ENCODE results near the gene HMGB4. TPM values are rescaled to one million over a fixed set of nuclear protein-coding genes. Genes with fewer than 3 reads are reported as not detected.

The HMGB4 gene
- total RNA-seq, 2 experiments from 2014 or later: not detected

- Histone ChIP-seq H3K9me3 (ENCODE audit: control insufficient read depth in 1 of 2, insufficient read depth in 1 of 2, low read length in 2 of 2) (peaks cover 0 to 3% of the 10 kb centered on the region in 2 experiments), H3K4me3 (ENCODE audit: low read length) (no peak overlapping the region), H3K36me3 (ENCODE audit: insufficient read depth, low read length) (no peaks in the 10 kb centered on the region), H3K27ac (ENCODE audit: low read depth in 1 of 2, low read length in 2 of 2) (no peak overlapping the region), H3K27me3 (ENCODE audit: control insufficient read depth in 1 of 2, insufficient read depth in 2 of 2, low read length in 2 of 2) (peaks cover 6 to 7% of the 10 kb centered on the region in 2 experiments), H3K4me1 (ENCODE audit: insufficient read depth, low read length) (no peaks in the 10 kb centered on the region)
- H3K36me3 Mint-ChIP-seq (ENCODE audit: low read depth): no peaks in the 10 kb centered on the region
- ATAC-seq (ENCODE audit: poor library complexity) (no peak), DNase-seq (no peak)
- ChIA-PET POLR2A (no interaction called here), CTCF (no interaction called here)
- peaks cover 52% of the 10 kb centered on the region for H3K27me3 Mint-ChIP-seq
- no peak overlapping the region for H3K4me3 Mint-ChIP-seq
- H3K9me3 Mint-ChIP-seq: no peaks in the 10 kb centered on the region
- TF ChIP-seq CTCF (IDR thresholded peaks at IDR 0.05): no peak
- no peaks in the 10 kb centered on the region for H3K4me1 Mint-ChIP-seq (ENCODE audit: low read depth)
- intact Hi-C loops (cut with DNase I, micrococcal nuclease): no loop called here
- H3K27ac Mint-ChIP-seq: no peak overlapping the region
Observed at GRCh38 chr1:33852711-33853110, 11.2 kb upstream of the HMGB4 start.

- ATAC-seq (ENCODE audit: poor library complexity) (no peak), DNase-seq (no peak)
- H3K27me3 Mint-ChIP-seq: peaks cover 52% of the 10 kb centered on the region
- H3K4me3 Mint-ChIP-seq: no peak overlapping the region
- H3K27ac ChIP-seq (ENCODE audit: low read depth in 1 of 2, low read length in 2 of 2): no peak overlapping the region
- ChIA-PET POLR2A (no interaction called here), CTCF (no interaction called here)
- no peaks in the 10 kb centered on the region for H3K9me3 Mint-ChIP-seq
- intact Hi-C loops (cut with DNase I, micrococcal nuclease): no loop called here
- H3K9me3 ChIP-seq (ENCODE audit: control insufficient read depth in 1 of 2, insufficient read depth in 1 of 2, low read length in 2 of 2): peaks cover 0 to 3% of the 10 kb centered on the region in 2 experiments
- no peaks in the 10 kb centered on the region for H3K4me1 Mint-ChIP-seq (ENCODE audit: low read depth)
- no peaks in the 10 kb centered on the region for H3K4me1 ChIP-seq (ENCODE audit: insufficient read depth, low read length)
- H3K4me3 ChIP-seq (ENCODE audit: low read length): no peak overlapping the region
- H3K27me3 ChIP-seq (ENCODE audit: control insufficient read depth in 1 of 2, insufficient read depth in 2 of 2, low read length in 2 of 2): peaks cover 6 to 10% of the 10 kb centered on the region in 2 experiments
- no peak for TF ChIP-seq CTCF (IDR thresholded peaks at IDR 0.05)
- H3K27ac Mint-ChIP-seq: no peak overlapping the region
- no peaks in the 10 kb centered on the region for H3K36me3 Mint-ChIP-seq (ENCODE audit: low read depth)
- H3K36me3 ChIP-seq (ENCODE audit: insufficient read depth, low read length): no peaks in the 10 kb centered on the region
Observed at GRCh38 chr1:33853431-33853830, 10.4 kb upstream of the HMGB4 start.

GRCh38 chr1:33854091-33854490, 9.8 kb upstream of the HMGB4 start:
- no peak overlapping the region for H3K27ac ChIP-seq (ENCODE audit: low read depth in 1 of 2, low read length in 2 of 2)
- no peaks in the 10 kb centered on the region for H3K9me3 Mint-ChIP-seq
- H3K4me1 ChIP-seq (ENCODE audit: insufficient read depth, low read length): no peaks in the 10 kb centered on the region
- H3K27ac Mint-ChIP-seq: no peak overlapping the region
- intact Hi-C loops (cut with DNase I, micrococcal nuclease): no loop called here
- peaks cover 6 to 10% of the 10 kb centered on the region in 2 experiments for H3K27me3 ChIP-seq (ENCODE audit: control insufficient read depth in 1 of 2, insufficient read depth in 2 of 2, low read length in 2 of 2)
- peaks cover 52% of the 10 kb centered on the region for H3K27me3 Mint-ChIP-seq
- H3K36me3 ChIP-seq (ENCODE audit: insufficient read depth, low read length): no peaks in the 10 kb centered on the region
- TF ChIP-seq CTCF (IDR thresholded peaks at IDR 0.05): no peak
- H3K4me3 ChIP-seq (ENCODE audit: low read length): no peak overlapping the region
- no peaks in the 10 kb centered on the region for H3K4me1 Mint-ChIP-seq (ENCODE audit: low read depth)
- no peak overlapping the region for H3K4me3 Mint-ChIP-seq
- no peaks in the 10 kb centered on the region for H3K36me3 Mint-ChIP-seq (ENCODE audit: low read depth)
- ChIA-PET POLR2A (no interaction called here), CTCF (no interaction called here)
- DNase-seq (no peak), ATAC-seq (ENCODE audit: poor library complexity) (no peak)
- H3K9me3 ChIP-seq (ENCODE audit: control insufficient read depth in 1 of 2, insufficient read depth in 1 of 2, low read length in 2 of 2): peaks cover 0 to 3% of the 10 kb centered on the region in 2 experiments

All from CD4-positive, alpha-beta T cell (primary cell).